ENCODE results near the gene SDR42E1.

SDR42E1 gene

GRCh38 chr16:82007189-82007588 is 4.1 kb downstream of the SDR42E1 start:
- H3K4me3 ChIP-seq (ENCODE audit: low read length): no peak overlapping the region
- H3K4me2 ChIP-seq (ENCODE audit: low read depth, low read length): no peak overlapping the region
- peaks cover 5% of the 10 kb centered on the region; the same call in 1 of the 2 replicates for H3K4me1 ChIP-seq (ENCODE audit: low read length)
- TF ChIP-seq EZH2 (optimal IDR thresholded peaks at IDR 0.05; ENCODE audit: low read depth, low read length) (no peak), EZH2phosphoT487 (IDR thresholded peaks at IDR 0.05; ENCODE audit: low read length) (no peak), CTCF (IDR thresholded peaks at IDR 0.05; ENCODE audit: low read length) (no peak)
- DNase-seq: no peak
- no peak overlapping the region for H2AFZ ChIP-seq (ENCODE audit: low read length)
- H3K9me3 ChIP-seq (replicated peaks; ENCODE audit: insufficient read depth, low read length): no peaks in the 10 kb centered on the region
- H3K27me3 ChIP-seq (replicated peaks; ENCODE audit: insufficient read depth, low read length): no peaks in the 10 kb centered on the region
- no peak overlapping the region for H3K27ac ChIP-seq (ENCODE audit: low read length)
- H4K20me1 ChIP-seq (ENCODE audit: insufficient read depth, low read length): no peaks in the 10 kb centered on the region
- peaks cover 10% of the 10 kb centered on the region; the same call in 1 of the 2 replicates for H3K79me2 ChIP-seq (ENCODE audit: low read length)
- H3K9ac ChIP-seq (ENCODE audit: low read length): no peak overlapping the region
- H3F3A ChIP-seq (ENCODE audit: insufficient read depth, low read length): peaks cover 3% of the 10 kb centered on the region; the same call in 1 of the 2 replicates
- no peaks in the 10 kb centered on the region for H3K36me3 ChIP-seq (replicated peaks; ENCODE audit: insufficient read depth, low read length)
- H3K9me2 ChIP-seq (replicated peaks; ENCODE audit: insufficient read depth, low read length): no peaks in the 10 kb centered on the region

- Histone ChIP-seq H3K9me2 (replicated peaks; ENCODE audit: insufficient read depth, low read length) (no peaks in the 10 kb centered on the region), H3K36me3 (replicated peaks; ENCODE audit: insufficient read depth, low read length) (no peaks in the 10 kb centered on the region), H4K20me1 (ENCODE audit: insufficient read depth, low read length) (no peaks in the 10 kb centered on the region), H3K79me2 (ENCODE audit: low read length) (peaks cover 10% of the 10 kb centered on the region; the same call in 1 of the 2 replicates), H3F3A (ENCODE audit: insufficient read depth, low read length) (peaks cover 3% of the 10 kb centered on the region; the same call in 1 of the 2 replicates), H3K27ac (ENCODE audit: low read length) (no peak overlapping the region), H3K4me2 (ENCODE audit: low read depth, low read length) (no peak overlapping the region), H2AFZ (ENCODE audit: low read length) (no peak overlapping the region), H3K4me1 (ENCODE audit: low read length) (no peaks in the 10 kb centered on the region), H3K4me3 (ENCODE audit: low read length) (no peak overlapping the region), H3K9ac (ENCODE audit: low read length) (no peak overlapping the region), H3K27me3 (replicated peaks; ENCODE audit: insufficient read depth, low read length) (no peaks in the 10 kb centered on the region), H3K9me3 (replicated peaks; ENCODE audit: insufficient read depth, low read length) (no peaks in the 10 kb centered on the region)
- DNase-seq: no peak
- TF ChIP-seq EZH2 (optimal IDR thresholded peaks at IDR 0.05; ENCODE audit: low read depth, low read length): no peak
- no peak for TF ChIP-seq CTCF (IDR thresholded peaks at IDR 0.05; ENCODE audit: low read length)
- TF ChIP-seq EZH2phosphoT487 (IDR thresholded peaks at IDR 0.05; ENCODE audit: low read length): no peak
Measured at GRCh38 chr16:82006036-82006435, 5.2 kb downstream of the SDR42E1 start.

GRCh38 chr16:82005027-82005830 is 6.0 kb downstream of the SDR42E1 start:
- Histone ChIP-seq H3K9me2 (replicated peaks; ENCODE audit: insufficient read depth, low read length) (no peaks in the 10 kb centered on the region), H3K9ac (ENCODE audit: low read length) (no peak overlapping the region), H3K4me2 (ENCODE audit: low read depth, low read length) (no peak overlapping the region)

More at GRCh38 chr16:82005027-82005830, 6.0 kb downstream of the SDR42E1 start:
- H3K36me3 ChIP-seq (replicated peaks; ENCODE audit: insufficient read depth, low read length): no peaks in the 10 kb centered on the region
- H3K27me3 ChIP-seq (replicated peaks; ENCODE audit: insufficient read depth, low read length): no peaks in the 10 kb centered on the region
- peaks cover 4% of the 10 kb centered on the region; the same call in 1 of the 2 replicates for H3K79me2 ChIP-seq (ENCODE audit: low read length)
- no peaks in the 10 kb centered on the region for H3F3A ChIP-seq (ENCODE audit: insufficient read depth, low read length)
- no peak overlapping the region for H2AFZ ChIP-seq (ENCODE audit: low read length)
- H4K20me1 ChIP-seq (ENCODE audit: insufficient read depth, low read length): no peaks in the 10 kb centered on the region
- TF ChIP-seq CTCF (IDR thresholded peaks at IDR 0.05; ENCODE audit: low read length) (no peak), EZH2phosphoT487 (IDR thresholded peaks at IDR 0.05; ENCODE audit: low read length) (no peak), EZH2 (optimal IDR thresholded peaks at IDR 0.05; ENCODE audit: low read depth, low read length) (no peak)
- H3K4me1 ChIP-seq (ENCODE audit: low read length): no peaks in the 10 kb centered on the region
- no peaks in the 10 kb centered on the region for H3K9me3 ChIP-seq (replicated peaks; ENCODE audit: insufficient read depth, low read length)
- no peak overlapping the region for H3K27ac ChIP-seq (ENCODE audit: low read length)
- no peak overlapping the region for H3K4me3 ChIP-seq (ENCODE audit: low read length)
- DNase-seq: no peak
